Astrocyte of the spinal cord (primary cell): ENCODE measurements around the gene EPN2.
"Not testable (repeated sequence)": the region's sequence is repeated elsewhere in the genome, so short reads cannot be mapped to it uniquely, and the experiment has no call there.

ENCODE experiments used
- DNase-seq: peaks from one replicate; pipeline ENCODE4 v3.0.0; 2011; ENCODE audit warnings: low read depth, low spot score
- H3K4me3 ChIP-seq: 2 replicates; pipeline ENCODE4 v1.5.1; 2011; ENCODE audit warnings: low read depth, mild to moderate bottlenecking, low read length, moderate library complexity
- in situ Hi-C: cut with HindIII; loops from 2 replicates; pipeline ENCODE4 v1.10.0; 2017; ENCODE audit warnings: low sequenced_read_pairs
- TF ChIP-seq, protein P1 (sequence below): IDR thresholded peaks from 2 replicates; pipeline ENCODE4 v1.5.1; 2012; ENCODE audit warnings: low read depth, mild to moderate bottlenecking, low read length, inconsistent platforms

EPN2 gene

DNA sequence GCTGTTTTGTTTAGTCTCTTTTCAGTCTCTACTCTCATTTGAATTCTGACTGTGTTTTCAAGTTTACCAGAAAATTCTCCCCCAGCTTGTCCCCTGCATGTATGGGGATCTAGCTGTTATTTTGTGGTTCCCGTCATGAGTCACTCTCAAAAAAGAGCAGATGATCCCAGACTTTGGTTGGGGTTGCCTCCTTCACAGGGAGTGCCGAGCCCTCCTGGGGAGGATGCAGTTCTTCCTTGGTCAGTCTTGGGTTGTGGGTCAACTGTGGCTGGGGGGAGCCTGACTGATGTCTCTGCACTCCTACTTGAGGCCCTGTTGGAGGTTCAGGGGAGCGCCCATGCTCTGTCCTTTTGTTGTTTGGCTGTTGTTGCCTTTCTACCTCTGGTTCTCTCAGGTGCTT, 37.7 kb downstream of the EPN2 start:
- TF ChIP-seq, protein P1, sequence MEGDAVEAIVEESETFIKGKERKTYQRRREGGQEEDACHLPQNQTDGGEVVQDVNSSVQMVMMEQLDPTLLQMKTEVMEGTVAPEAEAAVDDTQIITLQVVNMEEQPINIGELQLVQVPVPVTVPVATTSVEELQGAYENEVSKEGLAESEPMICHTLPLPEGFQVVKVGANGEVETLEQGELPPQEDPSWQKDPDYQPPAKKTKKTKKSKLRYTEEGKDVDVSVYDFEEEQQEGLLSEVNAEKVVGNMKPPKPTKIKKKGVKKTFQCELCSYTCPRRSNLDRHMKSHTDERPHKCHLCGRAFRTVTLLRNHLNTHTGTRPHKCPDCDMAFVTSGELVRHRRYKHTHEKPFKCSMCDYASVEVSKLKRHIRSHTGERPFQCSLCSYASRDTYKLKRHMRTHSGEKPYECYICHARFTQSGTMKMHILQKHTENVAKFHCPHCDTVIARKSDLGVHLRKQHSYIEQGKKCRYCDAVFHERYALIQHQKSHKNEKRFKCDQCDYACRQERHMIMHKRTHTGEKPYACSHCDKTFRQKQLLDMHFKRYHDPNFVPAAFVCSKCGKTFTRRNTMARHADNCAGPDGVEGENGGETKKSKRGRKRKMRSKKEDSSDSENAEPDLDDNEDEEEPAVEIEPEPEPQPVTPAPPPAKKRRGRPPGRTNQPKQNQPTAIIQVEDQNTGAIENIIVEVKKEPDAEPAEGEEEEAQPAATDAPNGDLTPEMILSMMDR = no peak
- DNase-seq = peak; percentile 34
- H3K4me3 ChIP-seq = no peak overlapping the region
- in situ Hi-C loops = no loop called here

DNA sequence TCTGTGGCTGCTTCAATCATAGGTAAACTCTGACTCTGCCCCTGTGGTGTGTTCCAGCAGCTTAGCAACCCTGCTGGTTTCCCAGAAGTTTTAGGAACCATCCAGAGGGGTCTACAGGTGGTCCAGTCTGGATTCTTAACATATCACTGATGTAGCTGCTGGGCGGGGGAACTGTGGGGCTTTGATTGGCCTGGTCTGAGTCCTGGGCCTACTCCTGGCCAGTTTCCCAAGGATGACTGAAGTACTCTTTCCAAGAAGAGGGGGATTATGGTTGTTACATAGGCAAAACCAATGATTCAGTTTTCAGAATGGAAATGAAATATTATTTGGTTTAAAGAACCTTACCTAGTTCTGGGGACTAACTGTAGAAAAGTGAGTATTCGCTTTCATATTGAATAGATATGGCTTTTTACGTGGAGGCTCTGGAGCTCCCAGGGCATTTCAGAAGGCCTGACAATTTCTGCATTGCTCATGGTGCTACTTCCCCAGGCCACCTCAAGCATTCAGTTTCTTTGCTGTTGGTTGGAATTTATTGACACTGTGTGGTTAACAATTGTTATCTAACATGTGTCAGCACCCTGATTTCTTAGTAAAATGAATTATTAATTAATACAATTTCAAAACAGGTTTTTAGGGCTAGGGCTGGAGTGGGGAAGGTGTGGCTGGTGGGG, 38.4 kb downstream of the EPN2 start:
- TF ChIP-seq, protein P1 = no peak
- in situ Hi-C loops = no loop called here
- no peak overlapping the region for H3K4me3 ChIP-seq
- no peak for DNase-seq

DNA sequence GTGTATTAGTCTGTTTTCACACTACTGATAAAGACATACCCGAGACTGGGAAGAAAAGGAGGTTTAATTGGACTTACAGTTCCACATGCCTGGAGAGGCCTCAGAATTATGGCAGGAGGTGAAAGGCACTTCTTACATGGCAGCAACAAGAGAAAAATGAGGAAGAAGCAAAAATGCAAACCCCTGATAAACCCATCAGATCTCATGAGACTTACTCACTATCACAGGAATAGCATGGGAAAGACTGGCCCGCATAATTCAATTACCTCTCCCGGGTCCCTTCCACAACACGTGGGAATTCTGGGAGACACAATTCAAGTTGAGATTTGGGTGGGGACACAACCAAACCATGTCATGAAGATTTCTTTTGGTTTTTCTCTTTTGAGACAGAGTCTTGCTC, 41.1 kb downstream of the EPN2 start:
- DNase-seq, H3K4me3 ChIP-seq, in situ Hi-C loops: not testable (repeated sequence)

DNA sequence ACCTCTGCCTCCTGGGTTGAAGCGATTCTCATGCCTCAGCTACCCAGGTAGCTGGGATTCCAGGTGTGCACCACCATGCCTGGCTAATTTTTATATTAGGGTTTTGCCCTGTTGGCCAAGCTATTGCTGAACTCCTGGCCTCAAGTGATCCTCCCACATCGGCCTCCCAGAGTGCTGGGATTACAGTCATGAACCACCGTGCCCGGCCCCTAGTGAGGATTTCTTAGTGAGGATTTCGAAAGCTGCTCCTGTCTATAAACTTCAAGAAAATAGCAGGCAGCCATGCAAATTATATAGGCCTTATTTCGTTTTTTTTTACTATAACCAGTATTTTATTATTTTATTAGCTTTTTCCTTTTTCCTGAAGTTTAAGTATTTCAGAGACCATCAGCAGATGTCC, 41.6 kb downstream of the EPN2 start:
- in situ Hi-C loops = no loop called here
- no peak for DNase-seq
- H3K4me3 ChIP-seq = no peak overlapping the region
- TF ChIP-seq, protein P1 = no peak

DNA sequence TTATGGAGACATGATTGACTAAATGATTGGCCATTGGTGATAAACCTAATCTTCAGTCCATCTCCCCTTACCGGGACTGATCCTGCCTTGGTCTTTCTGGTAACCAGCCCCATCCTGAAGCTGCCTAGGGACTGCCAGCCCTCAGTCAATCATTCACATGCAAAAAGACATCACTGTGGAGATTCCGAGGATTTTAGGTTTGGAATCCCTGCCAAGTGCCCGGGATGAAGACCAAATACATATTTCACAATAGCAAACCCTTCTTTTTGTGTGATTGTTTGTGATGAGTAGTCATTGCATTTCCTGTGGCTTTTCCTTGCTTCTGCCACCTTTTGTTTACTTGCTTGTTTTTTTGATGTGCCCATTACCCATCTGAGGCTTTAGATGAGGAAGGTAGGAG, 44.0 kb downstream of the EPN2 start:
- TF ChIP-seq, protein P1 = no peak
- H3K4me3 ChIP-seq = no peak overlapping the region
- in situ Hi-C loops = no loop called here
- DNase-seq = no peak

DNA sequence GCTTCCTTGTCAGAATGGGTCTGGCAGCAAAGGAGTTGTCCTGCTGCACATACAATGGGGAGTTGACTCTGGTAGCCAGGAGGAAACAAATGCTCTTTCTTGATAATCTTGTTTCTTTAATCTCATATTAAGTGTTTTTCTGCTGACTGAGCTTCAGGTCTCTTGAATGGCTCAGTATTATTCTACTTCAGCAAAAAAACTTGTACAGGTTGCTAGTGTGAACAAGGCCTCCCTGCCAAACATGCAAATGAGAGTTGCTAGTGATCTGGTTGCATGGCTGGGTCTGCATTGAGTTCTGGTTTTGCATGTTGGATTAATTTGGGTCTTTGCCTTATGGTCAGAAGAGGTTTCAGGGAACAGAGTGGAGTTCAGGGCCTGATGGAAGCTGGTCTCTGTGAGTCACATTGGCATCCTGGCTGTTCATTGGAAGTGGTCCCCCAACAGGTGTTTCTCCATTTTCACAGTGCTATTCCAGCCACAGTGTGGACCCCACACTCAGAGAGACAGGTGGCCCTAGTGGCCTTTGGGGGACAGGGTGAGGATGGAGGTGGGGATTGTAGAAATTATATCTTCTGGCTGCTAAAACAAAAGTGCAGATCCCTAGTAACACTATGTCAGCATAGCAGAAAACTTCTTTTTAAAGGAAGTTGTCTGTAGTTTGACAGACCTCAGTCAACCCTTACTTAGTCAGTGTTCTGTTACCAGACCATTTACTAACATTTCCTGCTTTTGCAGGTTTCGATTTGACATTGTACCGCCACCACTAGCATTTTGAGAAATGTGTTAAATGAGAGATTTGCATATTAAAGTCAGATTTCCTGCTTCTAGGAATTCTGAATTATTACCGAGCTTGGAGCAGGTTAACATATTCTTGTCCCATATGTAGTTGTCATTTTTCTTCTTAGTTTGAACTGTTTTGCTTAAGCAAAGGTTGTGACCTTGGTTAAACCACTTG, 47.1 kb downstream of the EPN2 start:
- in situ Hi-C loops = no loop called here
- H3K4me3 ChIP-seq = no peak overlapping the region
- no peak for DNase-seq
- TF ChIP-seq, protein P1 = no peak
